PC-9 (cell line): ENCODE measurements around the gene ZNF438. TPM values are rescaled to one million over a fixed set of nuclear protein-coding genes. Genes with fewer than 3 reads are reported as not detected.

Experiments used
- BruUV-seq: library from RNA; stranded (reverse); fragments of 400-500 nt; replicated peaks from 2 replicates; lab custom pipeline; 2021; lab: Mats Ljungman, UMichigan
- CTCF ChIA-PET: fragments of 300-600 bp; sonication (Branson Sonifier 250); formaldehyde crosslinking; loops from one replicate; lab custom pipeline; 2022; ENCODE audit warnings: antibody characterized with exemption; lab: Charles Lee
- POLR2A ChIA-PET: fragments of 300-600 bp; sonication (Branson Sonifier 250); formaldehyde crosslinking; loops from one replicate; lab custom pipeline; 2022; ENCODE audit warnings: antibody characterized with exemption; ENCODE audit not compliant: unreplicated experiment; lab: Charles Lee
- DNase-seq, 2 experiments: peaks; one replicate each; pipeline versions ENCODE4 v3.0.0 to v3.0.0-alpha.2; 2015 to 2022; ENCODE audit warnings: mixed read lengths in 1 of 2
- H2AFZ ChIP-seq: fragments of 200-600 bp; sonication (generic); 2 replicates; pipeline ENCODE4 v1.8.1; 2017; ENCODE audit warnings: antibody characterized with exemption
- H3F3A ChIP-seq: fragments of 200-600 bp; sonication (generic); 2 replicates; pipeline ENCODE4 v1.8.1; 2017; ENCODE audit warnings: antibody characterized with exemption, mild to moderate bottlenecking, low read depth; ENCODE audit not compliant: insufficient read depth
- H3K27ac ChIP-seq: fragments of 200-600 bp; sonication (generic); 2 replicates; pipeline ENCODE4 v1.6.1; 2016; ENCODE audit warnings: mixed run types
- H3K27me3 ChIP-seq: fragments of 200-600 bp; sonication (generic); 2 replicates; pipeline ENCODE4 v1.6.1; 2016; ENCODE audit warnings: low read depth, mixed run types; ENCODE audit not compliant: insufficient read depth
- H3K36me3 ChIP-seq: fragments of 200-600 bp; sonication (generic); 2 replicates; pipeline ENCODE4 v1.6.1; 2016; ENCODE audit warnings: low read depth, mixed run types
- H3K4me1 ChIP-seq: fragments of 200-600 bp; sonication (generic); replicated peaks from 2 replicates; pipeline ENCODE4 v1.6.1; 2016; ENCODE audit warnings: mixed run types; ENCODE audit not compliant: insufficient read depth
- H3K4me2 ChIP-seq: fragments of 200-600 bp; sonication (generic); 2 replicates; pipeline ENCODE4 v1.6.1; 2017; ENCODE audit warnings: mixed run types
- H3K4me3 ChIP-seq: fragments of 200-600 bp; sonication (generic); 2 replicates; pipeline ENCODE4 v1.6.1; 2016; ENCODE audit warnings: mixed run types
- H3K79me2 ChIP-seq: fragments of 200-600 bp; sonication (generic); 2 replicates; pipeline ENCODE4 v1.6.1; 2017; ENCODE audit warnings: low read depth, mixed run types
- H3K9me2 ChIP-seq: fragments of 200-600 bp; sonication (generic); 2 replicates; pipeline ENCODE4 v1.8.1; 2017; ENCODE audit warnings: mild to moderate bottlenecking; ENCODE audit not compliant: insufficient read depth
- H3K9me3 ChIP-seq: fragments of 200-600 bp; sonication (generic); 2 replicates; pipeline ENCODE4 v1.8.1; 2016; ENCODE audit warnings: low read depth; ENCODE audit not compliant: insufficient read depth
- H4K20me1 ChIP-seq: fragments of 200-600 bp; sonication (generic); 2 replicates; pipeline ENCODE4 v1.8.1; 2017; ENCODE audit not compliant: insufficient read depth
- CTCF ChIP-seq: fragments of 200-600 bp; sonication (generic); conservative IDR thresholded peaks from 2 replicates; pipeline ENCODE4 v1.6.1; 2017; ENCODE audit warnings: mixed run types, antibody characterized with exemption, mild to moderate bottlenecking, moderate library complexity
- EZH2 ChIP-seq: fragments of 200-600 bp; sonication (generic); IDR thresholded peaks from 2 replicates; pipeline ENCODE4 v1.8.0; 2017; ENCODE audit warnings: antibody characterized with exemption, low read depth
- intact Hi-C: fragments of 100-400 bp; cut with micrococcal nuclease; formaldehyde crosslinking; loops from one replicate; pipeline ENCODE4 v1.10.0; 2022; ENCODE audit not compliant: unreplicated experiment
- total RNA-seq: library from RNA; stranded (reverse); gene quantifications from 2 replicates; pipeline ENCODE4 v1.2.3, GENCODE V29; 2021

Gene ZNF438
- total RNA-seq, 1 experiment from 2014 or later, result 4.7 TPM

GRCh38 chr10:31018356-31018750 lies 13.3 kb downstream of the ZNF438 start:
- BruUV-seq, result no TSS peak
- DNase-seq, result no peak
- POLR2A ChIA-PET, result no interaction called here
- Histone ChIP-seq H3K9me2 (no peaks in the 10 kb centered on the region), H3K4me2 (no peak overlapping the region), H3K4me3 (no peak overlapping the region), H3K27me3 (no peaks in the 10 kb centered on the region), H3F3A (no peaks in the 10 kb centered on the region), H3K36me3 (no peaks in the 10 kb centered on the region), H4K20me1 (no peaks in the 10 kb centered on the region), H3K27ac (no peak overlapping the region), H3K9me3 (no peaks in the 10 kb centered on the region), H2AFZ (no peak overlapping the region), H3K4me1 (no peaks in the 10 kb centered on the region), H3K79me2 (no peaks in the 10 kb centered on the region)
- CTCF ChIA-PET, result no interaction called here
- intact Hi-C loops, result no loop called here
- TF ChIP-seq CTCF (no peak), EZH2 (no peak)

GRCh38 chr10:31017534-31018355 lies 13.9 kb downstream of the ZNF438 start:
- H3K36me3 ChIP-seq, result no peaks in the 10 kb centered on the region
- H3K27me3 ChIP-seq, result no peaks in the 10 kb centered on the region
- no peak overlapping the region for H2AFZ ChIP-seq
- H3K4me3 ChIP-seq, result no peak overlapping the region
- ChIA-PET POLR2A (no interaction called here), CTCF (no interaction called here)
- no TSS peak for BruUV-seq
- TF ChIP-seq EZH2 (no peak), CTCF (no peak)
- H3K9me3 ChIP-seq, result no peaks in the 10 kb centered on the region
- H3F3A ChIP-seq, result no peaks in the 10 kb centered on the region
- H3K27ac ChIP-seq, result no peak overlapping the region
- no peaks in the 10 kb centered on the region for H4K20me1 ChIP-seq
- H3K9me2 ChIP-seq, result no peaks in the 10 kb centered on the region
- H3K4me1 ChIP-seq, result no peaks in the 10 kb centered on the region
- no peaks in the 10 kb centered on the region for H3K79me2 ChIP-seq
- H3K4me2 ChIP-seq, result no peak overlapping the region
- DNase-seq, result no peak
- intact Hi-C loops, result no loop called here

- no peaks in the 10 kb centered on the region for H3K79me2 ChIP-seq
- H3K4me2 ChIP-seq, result no peak overlapping the region
- no peak overlapping the region for H2AFZ ChIP-seq
- intact Hi-C loops, result no loop called here
- H3K27me3 ChIP-seq, result no peaks in the 10 kb centered on the region
- ChIA-PET POLR2A (no interaction called here), CTCF (no interaction called here)
- H3K9me2 ChIP-seq, result no peaks in the 10 kb centered on the region
- DNase-seq, result no peak
- H3K4me3 ChIP-seq, result no peak overlapping the region
- H3K27ac ChIP-seq, result no peak overlapping the region
- no peaks in the 10 kb centered on the region for H3F3A ChIP-seq
- no peaks in the 10 kb centered on the region for H3K9me3 ChIP-seq
- BruUV-seq, result no TSS peak
- H3K36me3 ChIP-seq, result no peaks in the 10 kb centered on the region
- no peaks in the 10 kb centered on the region for H4K20me1 ChIP-seq
- H3K4me1 ChIP-seq, result 0 out of 2 replicates have a peak, but pooled peaks cover 3% of the 10 kb centered on the region
- TF ChIP-seq EZH2 (no peak), CTCF (no peak)
These were observed 17.3 kb downstream of the ZNF438 start for GRCh38 chr10:31014161-31014875.
